ENCODE results near the gene HOXA6. TPM values are rescaled to one million over a fixed set of nuclear protein-coding genes. Genes with fewer than 3 reads are reported as not detected.

The HOXA6 gene
- total RNA-seq, 2 experiments from 2014 or later = not detected

DNA sequence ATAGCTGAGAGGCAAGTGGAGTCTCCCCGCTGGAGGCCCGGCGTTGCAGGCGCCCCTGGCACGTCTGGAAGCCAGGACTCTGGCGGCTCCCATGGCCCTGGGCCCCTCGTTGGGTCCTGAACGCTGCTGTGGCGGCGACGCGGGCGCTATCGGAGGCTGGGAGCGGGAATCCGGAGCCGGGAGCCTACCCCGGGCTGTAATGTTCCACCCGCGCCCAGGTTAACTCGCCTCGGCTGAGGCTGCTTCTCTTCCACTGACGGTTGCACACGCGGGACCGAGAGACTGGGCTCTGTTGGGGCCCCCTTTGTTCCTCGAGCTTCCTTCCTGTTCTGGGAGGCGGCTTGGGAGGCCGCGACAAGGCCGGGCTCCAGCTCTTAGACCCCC, 2.8 kb downstream of the HOXA6 start:
- CTCF ChIA-PET = interaction anchor here (1.0 kb wide), 1 partner anchor 16 kb away, joined by 3 read pairs; no protein-coding TSS in a partner anchor
- Mint-ChIP-seq H3K27me3 (peaks cover 43% of the 10 kb centered on the region), H3K36me3 (no peaks in the 10 kb centered on the region), H3K27ac (no peak overlapping the region), H3K9me3 (ENCODE audit: low read depth) (no peaks in the 10 kb centered on the region), H3K4me3 (no peak overlapping the region), H3K4me1 (peaks cover 3% of the 10 kb centered on the region)
- DNase-seq (no peak), ATAC-seq (no peak)

DNA sequence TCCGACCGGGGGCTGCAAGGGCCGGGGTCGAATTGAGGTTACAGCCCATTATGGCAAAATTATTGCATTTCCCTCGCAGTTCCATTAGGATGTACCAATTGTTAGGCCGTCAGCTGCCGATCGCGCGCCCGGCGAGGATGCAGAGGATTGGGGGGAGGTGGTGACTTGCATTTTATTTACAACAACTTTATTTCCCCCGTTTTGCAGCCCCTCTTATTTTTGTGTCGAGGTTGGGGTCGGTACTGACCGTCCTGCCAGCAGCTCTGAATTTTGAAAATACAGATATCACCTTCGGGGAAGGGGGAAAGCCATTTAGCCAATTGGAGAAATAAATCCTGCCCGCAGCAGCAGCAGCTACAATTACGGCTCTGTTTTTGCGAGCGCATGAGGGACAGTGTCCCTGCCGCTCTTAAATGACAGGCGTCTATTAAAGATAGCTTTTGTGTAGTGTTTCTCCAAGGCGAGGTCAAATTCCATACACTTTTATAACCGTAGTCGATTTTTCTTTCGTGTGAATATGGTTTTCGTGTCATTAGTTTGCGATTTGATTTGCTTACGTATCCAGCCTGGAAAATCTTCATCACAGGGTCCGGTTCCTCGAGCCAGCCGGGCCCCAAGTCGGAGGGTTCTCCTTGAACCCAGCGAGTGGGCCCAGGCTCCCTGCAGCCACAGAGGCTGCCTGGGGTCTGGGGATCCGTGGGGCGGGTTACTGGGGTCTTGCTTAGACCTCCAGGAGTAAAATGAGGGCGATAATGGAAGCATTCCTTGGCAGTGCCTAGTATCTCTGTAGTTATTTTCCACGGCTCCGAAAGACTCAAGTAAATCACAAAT, 3.4 kb downstream of the HOXA6 start:
- no peak for ATAC-seq
- Mint-ChIP-seq H3K4me3 (no peak overlapping the region), H3K4me1 (peaks cover 3% of the 10 kb centered on the region), H3K36me3 (no peaks in the 10 kb centered on the region), H3K9me3 (ENCODE audit: low read depth) (no peaks in the 10 kb centered on the region), H3K27me3 (peaks cover 37% of the 10 kb centered on the region), H3K27ac (no peak overlapping the region)
- DNase-seq = no peak
- CTCF ChIA-PET = interaction anchor here (1.0 to 1.3 kb wide), 2 partner anchors 17 to 48 kb away, joined by 3 read pairs; no protein-coding TSS in a partner anchor

DNA sequence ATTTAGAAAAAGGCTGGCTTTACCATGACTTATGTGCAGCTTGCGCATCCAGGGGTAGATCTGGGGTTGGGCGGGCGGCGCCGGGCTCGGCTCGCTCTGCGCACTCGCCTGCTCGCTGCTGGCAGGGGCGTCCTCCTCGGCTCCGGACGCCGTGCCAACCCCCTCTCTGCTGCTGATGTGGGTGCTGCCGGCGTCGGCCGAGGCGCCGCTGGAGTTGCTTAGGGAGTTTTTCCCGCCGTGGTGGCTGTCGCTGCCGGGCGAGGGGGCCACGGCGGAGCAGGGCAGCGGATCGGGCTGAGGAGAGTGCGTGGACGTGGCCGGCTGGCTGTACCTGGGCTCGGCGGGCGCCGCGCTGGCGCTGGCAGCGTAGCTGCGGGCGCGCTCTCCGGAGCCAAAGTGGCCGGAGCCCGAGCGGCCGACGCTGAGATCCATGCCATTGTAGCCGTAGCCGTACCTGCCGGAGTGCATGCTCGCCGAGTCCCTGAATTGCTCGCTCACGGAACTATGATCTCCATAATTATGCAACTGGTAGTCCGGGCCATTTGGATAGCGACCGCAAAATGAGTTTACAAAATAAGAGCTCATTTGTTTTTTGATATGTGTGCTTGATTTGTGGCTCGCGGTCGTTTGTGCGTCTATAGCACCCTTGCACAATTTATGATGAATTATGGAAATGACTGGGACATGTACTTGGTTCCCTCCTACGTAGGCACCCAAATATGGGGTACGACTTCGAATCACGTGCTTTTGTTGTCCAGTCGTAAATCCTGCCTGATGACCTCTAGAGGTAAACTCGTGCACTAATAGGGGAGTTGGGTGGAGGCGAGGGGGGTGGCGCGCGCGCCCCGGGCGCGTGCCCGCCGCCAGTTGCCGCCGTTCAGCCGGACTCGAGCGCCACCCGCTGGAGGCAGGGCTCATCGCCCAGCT, 4.3 kb downstream of the HOXA6 start, which contains the start of gene HOXA5:
Gene HOXA5 (minus strand): TSS at position 659 of the 927 bp plus-strand sequence. CDS start 74 bp downstream, at position 585.
- CTCF ChIA-PET = interaction anchor here (1.3 kb wide), 1 partner anchor 47 kb away, joined by 3 read pairs; no protein-coding TSS in a partner anchor
- Mint-ChIP-seq H3K27me3 (peaks cover 35% of the 10 kb centered on the region), H3K36me3 (no peaks in the 10 kb centered on the region), H3K27ac (no peak within 1 kb of the TSS), H3K9me3 (ENCODE audit: low read depth) (no peaks in the 10 kb centered on the region), H3K4me1 (peaks cover 3% of the 10 kb centered on the region), H3K4me3 (no peak within 1 kb of the TSS)
- ATAC-seq = no peak
- no peak for DNase-seq

- no peak overlapping the region for H3K4me3 Mint-ChIP-seq
- peaks cover 36% of the 10 kb centered on the region for H3K27me3 Mint-ChIP-seq
- CTCF ChIA-PET = no interaction called here
- DNase-seq = no peak
- H3K27ac Mint-ChIP-seq = no peak overlapping the region
- no peaks in the 10 kb centered on the region for H3K9me3 Mint-ChIP-seq (ENCODE audit: low read depth)
- no peaks in the 10 kb centered on the region for H3K36me3 Mint-ChIP-seq
- no peaks in the 10 kb centered on the region for H3K4me1 Mint-ChIP-seq
- no peak for ATAC-seq
Observed at GRCh38 chr7:27142580-27143022, 5.0 kb downstream of the HOXA6 start.

DNA sequence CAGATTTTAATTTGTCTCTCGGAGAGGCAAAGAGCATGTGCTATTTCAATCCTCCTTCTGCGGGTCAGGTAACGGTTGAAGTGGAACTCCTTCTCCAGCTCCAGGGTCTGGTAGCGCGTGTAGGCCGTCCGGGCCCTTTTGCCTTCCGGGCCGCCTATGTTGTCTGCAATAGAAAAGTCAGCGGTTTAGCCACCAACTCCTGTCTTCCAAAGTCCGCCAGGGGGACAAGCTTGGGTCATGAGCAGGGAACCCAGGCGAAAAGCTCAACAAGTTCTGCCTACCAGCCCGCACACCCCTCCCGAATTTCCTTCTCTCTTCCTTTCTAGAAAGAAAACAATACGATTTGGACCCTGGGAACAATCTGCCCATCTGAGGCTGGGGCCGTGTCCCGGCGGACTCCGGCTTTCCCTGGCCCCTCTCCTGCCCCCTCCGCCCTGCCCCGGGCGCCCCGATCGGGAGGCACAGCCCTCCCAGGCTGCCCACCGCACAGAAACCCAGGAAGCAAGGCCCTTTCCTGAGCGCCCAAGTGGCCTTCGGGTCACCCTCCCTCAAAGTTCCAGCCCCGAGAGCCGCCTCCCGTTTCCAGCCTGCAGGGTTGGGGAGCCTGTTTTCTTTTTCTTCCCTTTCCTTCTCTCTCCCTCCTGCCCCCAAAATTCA, 5.5 kb downstream of the HOXA6 start:
- no peak for DNase-seq
- no peaks in the 10 kb centered on the region for H3K4me1 Mint-ChIP-seq
- no peaks in the 10 kb centered on the region for H3K9me3 Mint-ChIP-seq (ENCODE audit: low read depth)
- H3K4me3 Mint-ChIP-seq = no peak overlapping the region
- no peaks in the 10 kb centered on the region for H3K36me3 Mint-ChIP-seq
- ATAC-seq = no peak
- CTCF ChIA-PET = interaction anchor here (0.7 to 1.3 kb wide), 2 partner anchors 10 to 19 kb away, joined by 3 read pairs; partner anchors contain the start of gene HOXA3
- no peak overlapping the region for H3K27ac Mint-ChIP-seq
- peaks cover 36% of the 10 kb centered on the region for H3K27me3 Mint-ChIP-seq

- Mint-ChIP-seq H3K36me3 (no peaks in the 10 kb centered on the region), H3K27me3 (peaks cover 36% of the 10 kb centered on the region), H3K9me3 (ENCODE audit: low read depth) (no peaks in the 10 kb centered on the region), H3K4me1 (no peaks in the 10 kb centered on the region), H3K27ac (no peak overlapping the region), H3K4me3 (no peak overlapping the region)
- no peak for DNase-seq
- ATAC-seq = no peak
- CTCF ChIA-PET = interaction anchor here (0.7 to 1.3 kb wide), 2 partner anchors 11 to 20 kb away, joined by 3 read pairs; partner anchors contain the start of gene HOXA3
Observed at GRCh38 chr7:27141137-27141922, 6.2 kb downstream of the HOXA6 start.

GRCh38 chr7:27140126-27140857, 7.3 kb downstream of the HOXA6 start:
- no peak for DNase-seq
- CTCF ChIA-PET = interaction anchor here (1.3 kb wide), 1 partner anchor 21 kb away, joined by 3 read pairs; no protein-coding TSS in a partner anchor
- no peaks in the 10 kb centered on the region for H3K9me3 Mint-ChIP-seq (ENCODE audit: low read depth)
- H3K27ac Mint-ChIP-seq = no peak overlapping the region
- H3K27me3 Mint-ChIP-seq = peaks cover 39% of the 10 kb centered on the region
- no peak overlapping the region for H3K4me3 Mint-ChIP-seq
- no peak for ATAC-seq
- peaks cover 10% of the 10 kb centered on the region for H3K4me1 Mint-ChIP-seq
- no peaks in the 10 kb centered on the region for H3K36me3 Mint-ChIP-seq

- peaks cover 17% of the 10 kb centered on the region for H3K4me1 Mint-ChIP-seq
- CTCF ChIA-PET = no interaction called here
- no peak overlapping the region for H3K27ac Mint-ChIP-seq
- peaks cover 45% of the 10 kb centered on the region for H3K27me3 Mint-ChIP-seq
- no peaks in the 10 kb centered on the region for H3K36me3 Mint-ChIP-seq
- H3K9me3 Mint-ChIP-seq (ENCODE audit: low read depth) = no peaks in the 10 kb centered on the region
- ATAC-seq (no peak), DNase-seq (no peak)
- no peak overlapping the region for H3K4me3 Mint-ChIP-seq
Observed at GRCh38 chr7:27139334-27140125, 8.0 kb downstream of the HOXA6 start.

- H3K4me1 Mint-ChIP-seq = peaks cover 23% of the 10 kb centered on the region
- no peak overlapping the region for H3K27ac Mint-ChIP-seq
- DNase-seq = no peak
- no peaks in the 10 kb centered on the region for H3K9me3 Mint-ChIP-seq (ENCODE audit: low read depth)
- H3K36me3 Mint-ChIP-seq = no peaks in the 10 kb centered on the region
- CTCF ChIA-PET = no interaction called here
- H3K4me3 Mint-ChIP-seq = no peak overlapping the region
- peaks cover 48% of the 10 kb centered on the region for H3K27me3 Mint-ChIP-seq
- ATAC-seq = no peak
Observed at GRCh38 chr7:27138985-27139333, 8.6 kb downstream of the HOXA6 start.

GRCh38 chr7:27138472-27138871, 9.1 kb downstream of the HOXA6 start:
- CTCF ChIA-PET = no interaction called here
- no peaks in the 10 kb centered on the region for H3K9me3 Mint-ChIP-seq (ENCODE audit: low read depth)
- H3K27ac Mint-ChIP-seq = no peak overlapping the region
- no peak for ATAC-seq
- H3K4me3 Mint-ChIP-seq = no peak overlapping the region
- no peaks in the 10 kb centered on the region for H3K36me3 Mint-ChIP-seq
- peaks cover 27% of the 10 kb centered on the region for H3K4me1 Mint-ChIP-seq
- H3K27me3 Mint-ChIP-seq = peaks cover 53% of the 10 kb centered on the region
- DNase-seq = no peak

DNA sequence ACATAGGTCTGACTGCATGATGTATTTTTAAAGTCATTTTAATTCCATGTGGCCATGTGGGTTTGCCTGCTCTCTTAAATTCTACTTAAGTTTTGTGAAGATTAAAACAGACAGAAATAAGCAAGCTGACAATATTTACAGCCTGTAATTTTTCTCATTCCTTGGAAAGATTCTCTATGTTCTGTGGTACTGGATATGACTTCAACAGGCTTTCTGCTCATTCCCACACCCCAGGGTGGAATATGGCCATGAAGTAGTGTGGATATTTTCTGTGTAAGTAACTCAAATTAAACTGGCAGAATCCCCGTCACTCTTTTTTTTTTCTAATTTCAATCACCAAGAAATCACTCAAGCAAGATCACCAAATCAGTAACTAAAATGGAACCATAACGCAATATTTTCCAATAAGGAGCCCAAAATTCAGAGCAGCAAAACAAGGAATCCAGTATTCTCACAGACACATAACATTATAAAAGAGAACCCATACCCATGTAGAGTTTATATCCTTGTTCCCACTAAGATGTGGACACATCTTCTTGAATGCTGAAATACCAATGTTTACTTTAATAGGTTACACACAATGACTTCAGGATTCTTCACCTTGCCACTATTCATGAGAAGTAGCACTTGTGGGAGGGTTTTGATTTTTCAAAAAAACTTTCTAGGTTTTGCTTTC, 9.8 kb downstream of the HOXA6 start:
- peaks cover 31% of the 10 kb centered on the region for H3K4me1 Mint-ChIP-seq
- no peaks in the 10 kb centered on the region for H3K36me3 Mint-ChIP-seq
- CTCF ChIA-PET = no interaction called here
- peaks cover 60% of the 10 kb centered on the region for H3K27me3 Mint-ChIP-seq
- H3K27ac Mint-ChIP-seq = no peak overlapping the region
- no peaks in the 10 kb centered on the region for H3K9me3 Mint-ChIP-seq (ENCODE audit: low read depth)
- ATAC-seq (no peak), DNase-seq (no peak)
- no peak overlapping the region for H3K4me3 Mint-ChIP-seq
